Fibroblast of lung (primary cell): ENCODE measurements around the gene PRKAR1B. TPM values are rescaled to one million over a fixed set of nuclear protein-coding genes. Genes with fewer than 3 reads are reported as not detected.

Source experiments
- DNase-seq, 2 donors: peaks; one replicate each; pipeline versions ENCODE4 v3.0.0 to v3.0.0-alpha.2; 2010; ENCODE audit warnings: low read depth in 2 of 2
- H2AFZ ChIP-seq: 2 replicates; pipeline ENCODE4 v1.5.1; 2012; ENCODE audit warnings: low read length, control low read depth, inconsistent platforms
- H3K27ac ChIP-seq: 2 replicates; pipeline ENCODE4 v1.5.1; 2011; ENCODE audit warnings: low read length, control low read depth; ENCODE audit not compliant: insufficient read depth
- H3K27me3 ChIP-seq: 2 replicates; pipeline ENCODE4 v1.5.1; 2011; ENCODE audit warnings: mild to moderate bottlenecking, low read length; ENCODE audit not compliant: control insufficient read depth, insufficient read depth
- H3K36me3 ChIP-seq: 2 replicates; pipeline ENCODE4 v1.5.1; 2011; ENCODE audit warnings: low read length; ENCODE audit not compliant: control insufficient read depth, insufficient read depth
- H3K4me1 ChIP-seq: 2 replicates; pipeline ENCODE4 v1.5.1; 2011; ENCODE audit warnings: low read length; ENCODE audit not compliant: control insufficient read depth, insufficient read depth; ENCODE audit errors: extremely low read depth
- H3K4me2 ChIP-seq: 2 replicates; pipeline ENCODE4 v1.5.1; 2011; ENCODE audit warnings: low read length, control low read depth; ENCODE audit not compliant: insufficient read depth; ENCODE audit errors: extremely low read depth
- H3K4me3 ChIP-seq, 4 experiments: fragments of 200-600 bp in 1 of 4; sonication (generic) in 1 of 4; replicated peaks in 1 of 4; 2 replicates each; pipeline ENCODE4 v1.5.1; 2011 to 2016; ENCODE audit warnings: low read length in 4 of 4, low read depth in 3 of 4, mild to moderate bottlenecking in 3 of 4, control low read depth in 2 of 4, inconsistent platforms in 1 of 4, mixed read lengths in 1 of 4; ENCODE audit not compliant: insufficient read depth in 1 of 4; ENCODE audit errors: control extremely low read depth in 1 of 4
- H3K79me2 ChIP-seq: 2 replicates; pipeline ENCODE4 v1.5.1; 2012; ENCODE audit warnings: mild to moderate bottlenecking, low read length, inconsistent platforms; ENCODE audit not compliant: control insufficient read depth, insufficient read depth
- H3K9ac ChIP-seq: 2 replicates; pipeline ENCODE4 v1.5.1; 2011; ENCODE audit warnings: mild to moderate bottlenecking, low read length, control low read depth; ENCODE audit not compliant: insufficient read depth
- H3K9me3 ChIP-seq: 2 replicates; pipeline ENCODE4 v1.5.1; 2012; ENCODE audit warnings: low read depth, low read length; ENCODE audit not compliant: control insufficient read depth, insufficient read depth
- H4K20me1 ChIP-seq: 2 replicates; pipeline ENCODE4 v1.5.1; 2011; ENCODE audit warnings: low read length; ENCODE audit not compliant: control insufficient read depth, insufficient read depth; ENCODE audit errors: extremely low read depth
- CTCF ChIP-seq, 2 donors: IDR thresholded peaks in 1 of 2; conservative IDR thresholded peaks in 1 of 2; 1 replicate in 1 of 2; 2 replicates in 1 of 2; pipeline ENCODE4 v1.5.1; 2011 to 2012; ENCODE audit warnings: low read length in 2 of 2, control low read depth in 1 of 2, inconsistent platforms in 1 of 2, low read depth in 1 of 2, mild to moderate bottlenecking in 1 of 2
- EZH2 ChIP-seq: IDR thresholded peaks from 2 replicates; pipeline ENCODE4 v1.5.1; 2012; ENCODE audit warnings: low read length, control low read depth, mild to moderate bottlenecking; ENCODE audit errors: missing control alignments
- polyA plus RNA-seq, 2 donors: library from polyadenylated mRNA; depleted of rRNA in 1 of 2; stranded (reverse) in 1 of 2; unstranded in 1 of 2; fragments of >200 nt; gene quantifications; 2 replicates each; pipeline ENCODE4 v1.2.1, GENCODE V29; 2011 to 2012; ENCODE audit warnings: missing spikeins in 1 of 2
- total RNA-seq: library from RNA; depleted of rRNA; stranded (reverse); fragments of >200 nt; gene quantifications from 2 replicates; pipeline ENCODE4 v1.2.1, GENCODE V29; 2014

PRKAR1B gene
- total and polyA plus RNA-seq, 2 donors (not counting 1 experiment from before 2014, with no cell fraction given), result 12.7 to 14.5 TPM

GRCh38 chr7:584122-584465 lies 143.0 kb downstream of the PRKAR1B start:
- H3K4me3 ChIP-seq, result no peak overlapping the region
- no peak overlapping the region for H3K4me2 ChIP-seq
- no peak overlapping the region for H2AFZ ChIP-seq
- TF ChIP-seq EZH2 (no peak), CTCF (conservative IDR thresholded peaks at IDR 0.05 in 1 of 2, IDR thresholded peaks at IDR 0.05 in 1 of 2; ENCODE audit: low read depth in 1 of 2, low read length in 2 of 2) (no peak)
- no peak overlapping the region for H3K9ac ChIP-seq
- H3K27me3 ChIP-seq, result no peaks in the 10 kb centered on the region
- H3K27ac ChIP-seq, result no peak overlapping the region
- no peaks in the 10 kb centered on the region for H4K20me1 ChIP-seq
- DNase-seq, result no peak
- peaks cover 2% of the 10 kb centered on the region for H3K4me1 ChIP-seq
- no peaks in the 10 kb centered on the region for H3K9me3 ChIP-seq
- no peaks in the 10 kb centered on the region for H3K36me3 ChIP-seq
- H3K79me2 ChIP-seq, result no peaks in the 10 kb centered on the region

DNA sequence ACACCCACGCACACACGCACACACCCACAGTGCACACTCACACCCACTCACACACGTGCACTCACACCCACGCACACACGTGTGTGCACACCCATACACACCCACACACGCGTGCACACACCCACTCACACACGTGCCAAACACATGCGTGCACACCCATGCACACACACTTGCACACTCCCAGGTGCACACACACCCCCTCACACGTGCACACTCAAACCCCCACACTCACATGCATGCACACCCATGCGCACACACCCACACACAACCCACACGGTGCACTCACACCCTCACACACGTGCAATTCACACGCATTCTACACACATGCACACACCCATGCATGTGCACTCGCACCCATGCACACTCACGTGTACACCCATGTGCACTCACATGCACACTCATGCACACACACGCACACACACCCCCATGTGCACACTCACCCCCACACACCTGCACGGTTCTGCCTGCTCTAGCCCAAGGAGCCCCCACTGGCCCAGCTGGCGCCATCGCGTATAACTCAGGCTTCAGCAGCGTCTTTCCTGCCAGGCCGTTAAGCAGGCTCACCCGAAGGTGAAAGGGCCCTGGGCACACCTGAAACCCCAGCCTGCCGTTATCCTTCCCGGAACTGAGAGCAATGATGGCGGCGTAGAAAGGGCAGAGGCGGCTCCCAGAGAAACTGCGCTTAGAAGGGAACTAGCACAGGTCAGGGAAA lies 143.5 kb downstream of the PRKAR1B start:
- no peaks in the 10 kb centered on the region for H3K36me3 ChIP-seq

DNA sequence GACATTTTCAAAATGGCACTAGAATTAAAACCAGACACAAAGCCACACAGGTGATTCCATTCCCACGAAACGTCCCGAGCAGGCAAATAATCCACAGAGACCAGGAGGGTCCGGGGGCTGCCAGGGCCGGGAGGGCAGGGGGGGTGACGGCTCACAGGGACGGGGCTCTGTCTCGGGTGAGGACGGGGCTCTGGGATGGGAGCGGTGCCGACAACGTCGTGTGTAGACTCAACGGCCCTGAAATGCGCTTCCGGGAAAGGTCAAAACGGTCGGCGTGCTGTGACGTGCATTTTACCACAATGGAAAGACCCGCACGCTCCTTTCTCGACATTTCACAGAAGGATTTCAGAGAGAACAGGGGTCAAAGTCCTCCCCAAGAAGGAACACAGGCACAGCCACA lies 144.2 kb downstream of the PRKAR1B start:
- Histone ChIP-seq H3K4me2 (no peak overlapping the region), H3K9me3 (no peaks in the 10 kb centered on the region), H2AFZ (no peak overlapping the region), H3K36me3 (no peaks in the 10 kb centered on the region), H4K20me1 (no peaks in the 10 kb centered on the region), H3K4me1 (peaks cover 2% of the 10 kb centered on the region), H3K79me2 (no peaks in the 10 kb centered on the region), H3K4me3 (no peak overlapping the region), H3K9ac (no peak overlapping the region), H3K27me3 (no peaks in the 10 kb centered on the region), H3K27ac (no peak overlapping the region)
- TF ChIP-seq CTCF (conservative IDR thresholded peaks at IDR 0.05 in 1 of 2, IDR thresholded peaks at IDR 0.05 in 1 of 2; ENCODE audit: low read depth in 1 of 2, low read length in 2 of 2), result no peak
- no peak for TF ChIP-seq EZH2
- DNase-seq, result no peak

More for the DNA sequence above, 143.5 kb downstream of the PRKAR1B start:
- Histone ChIP-seq H4K20me1 (no peaks in the 10 kb centered on the region), H3K4me2 (no peak overlapping the region), H3K9ac (no peak overlapping the region), H3K79me2 (no peaks in the 10 kb centered on the region), H3K4me1 (peaks cover 2% of the 10 kb centered on the region), H3K27ac (no peak overlapping the region), H3K9me3 (no peaks in the 10 kb centered on the region), H3K4me3 (no peak overlapping the region), H2AFZ (no peak overlapping the region), H3K27me3 (no peaks in the 10 kb centered on the region)
- DNase-seq, result no peak
- TF ChIP-seq EZH2 (no peak), CTCF (conservative IDR thresholded peaks at IDR 0.05 in 1 of 2, IDR thresholded peaks at IDR 0.05 in 1 of 2; ENCODE audit: low read depth in 1 of 2, low read length in 2 of 2) (no peak)
